GM06990 (cell line): ENCODE results near the gene RHNO1.

Experiments used
- DNase-seq: peaks from one replicate; pipeline ENCODE4 v3.0.0-alpha.2; 2011; ENCODE audit not compliant: insufficient read length; ENCODE audit errors: extremely low read depth
- H3K27me3 ChIP-seq: replicated peaks from 2 replicates; pipeline ENCODE4 v1.6.0; 2011; ENCODE audit warnings: low read length; ENCODE audit not compliant: control insufficient read depth, insufficient read depth
- H3K36me3 ChIP-seq: 2 replicates; pipeline ENCODE4 v1.5.1; 2011; ENCODE audit warnings: low read length; ENCODE audit not compliant: control insufficient read depth, insufficient read depth
- H3K4me3 ChIP-seq: replicated peaks from 2 replicates; pipeline ENCODE4 v1.5.1; 2011; ENCODE audit warnings: low read depth, mild to moderate bottlenecking, control low read depth, low read length
- TF ChIP-seq, protein P1 (sequence below): IDR thresholded peaks from 2 replicates; pipeline ENCODE4 v1.5.1; 2011; ENCODE audit warnings: low read length, control low read depth, mild to moderate bottlenecking, inconsistent platforms; ENCODE audit not compliant: insufficient read depth, poor library complexity, severe bottlenecking

RHNO1 gene

DNA sequence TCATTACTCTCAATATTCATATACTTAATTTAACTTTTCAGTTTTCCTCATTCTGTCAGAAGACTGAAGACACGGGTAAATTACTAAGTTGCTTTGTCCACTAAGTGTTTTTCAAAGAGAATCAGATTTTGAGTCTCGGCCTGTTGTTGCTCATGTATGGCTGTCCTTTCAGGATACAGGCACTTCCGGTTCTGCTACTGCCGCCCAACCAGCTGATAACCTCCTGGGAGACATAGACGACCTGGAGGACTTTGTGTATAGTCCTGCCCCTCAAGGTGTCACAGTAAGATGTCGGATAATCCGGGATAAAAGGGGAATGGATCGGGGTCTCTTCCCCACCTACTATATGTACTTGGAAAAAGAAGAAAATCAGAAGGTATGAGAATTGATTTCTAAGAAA, 53.8 kb downstream of the RHNO1 start:
- Histone ChIP-seq H3K36me3 (no peaks in the 10 kb centered on the region; the same call in 1 of the 2 replicates), H3K27me3 (no peaks in the 10 kb centered on the region), H3K4me3 (no peak overlapping the region)
- DNase-seq: no peak
- TF ChIP-seq, protein P1, sequence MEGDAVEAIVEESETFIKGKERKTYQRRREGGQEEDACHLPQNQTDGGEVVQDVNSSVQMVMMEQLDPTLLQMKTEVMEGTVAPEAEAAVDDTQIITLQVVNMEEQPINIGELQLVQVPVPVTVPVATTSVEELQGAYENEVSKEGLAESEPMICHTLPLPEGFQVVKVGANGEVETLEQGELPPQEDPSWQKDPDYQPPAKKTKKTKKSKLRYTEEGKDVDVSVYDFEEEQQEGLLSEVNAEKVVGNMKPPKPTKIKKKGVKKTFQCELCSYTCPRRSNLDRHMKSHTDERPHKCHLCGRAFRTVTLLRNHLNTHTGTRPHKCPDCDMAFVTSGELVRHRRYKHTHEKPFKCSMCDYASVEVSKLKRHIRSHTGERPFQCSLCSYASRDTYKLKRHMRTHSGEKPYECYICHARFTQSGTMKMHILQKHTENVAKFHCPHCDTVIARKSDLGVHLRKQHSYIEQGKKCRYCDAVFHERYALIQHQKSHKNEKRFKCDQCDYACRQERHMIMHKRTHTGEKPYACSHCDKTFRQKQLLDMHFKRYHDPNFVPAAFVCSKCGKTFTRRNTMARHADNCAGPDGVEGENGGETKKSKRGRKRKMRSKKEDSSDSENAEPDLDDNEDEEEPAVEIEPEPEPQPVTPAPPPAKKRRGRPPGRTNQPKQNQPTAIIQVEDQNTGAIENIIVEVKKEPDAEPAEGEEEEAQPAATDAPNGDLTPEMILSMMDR: no peak

DNA sequence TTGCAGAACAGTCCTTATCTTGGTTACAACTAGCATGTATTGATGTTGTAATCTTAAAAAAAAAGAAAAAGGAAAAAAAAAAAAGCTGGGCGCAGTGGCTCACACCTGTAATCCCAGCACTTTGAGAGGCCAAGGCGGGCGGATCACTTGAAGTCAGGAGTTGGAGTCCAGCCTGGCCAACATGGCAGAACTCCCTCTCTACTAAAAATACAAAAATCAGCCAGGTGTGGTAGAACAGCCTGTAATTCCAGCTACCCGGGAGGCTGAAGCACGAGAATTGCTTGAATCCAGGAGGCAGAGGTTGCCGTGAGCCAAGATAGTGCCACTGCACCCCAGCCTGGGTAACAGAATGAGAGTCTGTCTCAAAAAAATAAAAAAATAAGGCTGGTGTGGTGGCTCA, 56.6 kb downstream of the RHNO1 start:
- no peaks in the 10 kb centered on the region for H3K27me3 ChIP-seq
- H3K4me3 ChIP-seq: no peak overlapping the region
- no peaks in the 10 kb centered on the region for H3K36me3 ChIP-seq
- TF ChIP-seq, protein P1: no peak
- no peak for DNase-seq

DNA sequence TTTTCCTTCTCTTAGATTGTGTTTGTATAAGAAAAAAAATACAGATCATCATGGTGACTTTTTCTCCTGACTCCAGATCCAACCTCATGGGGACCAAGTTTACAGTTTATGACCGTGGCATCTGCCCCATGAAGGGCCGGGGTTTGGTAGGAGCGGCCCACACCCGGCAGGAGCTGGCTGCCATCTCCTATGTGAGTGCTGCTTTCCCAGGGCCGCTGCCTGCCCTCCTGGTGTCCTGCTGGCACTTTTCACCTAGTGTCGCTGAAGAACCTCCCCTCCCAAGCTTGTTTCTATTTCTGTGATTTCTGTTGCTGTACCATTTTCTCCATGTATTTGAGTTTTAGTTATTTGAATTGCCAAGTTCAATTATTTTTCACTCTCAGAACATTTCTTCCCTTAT, 57.3 kb downstream of the RHNO1 start:
- TF ChIP-seq, protein P1: no peak
- Histone ChIP-seq H3K27me3 (no peaks in the 10 kb centered on the region), H3K36me3 (no peaks in the 10 kb centered on the region; the same call in 1 of the 2 replicates), H3K4me3 (no peak overlapping the region)
- no peak for DNase-seq

DNA sequence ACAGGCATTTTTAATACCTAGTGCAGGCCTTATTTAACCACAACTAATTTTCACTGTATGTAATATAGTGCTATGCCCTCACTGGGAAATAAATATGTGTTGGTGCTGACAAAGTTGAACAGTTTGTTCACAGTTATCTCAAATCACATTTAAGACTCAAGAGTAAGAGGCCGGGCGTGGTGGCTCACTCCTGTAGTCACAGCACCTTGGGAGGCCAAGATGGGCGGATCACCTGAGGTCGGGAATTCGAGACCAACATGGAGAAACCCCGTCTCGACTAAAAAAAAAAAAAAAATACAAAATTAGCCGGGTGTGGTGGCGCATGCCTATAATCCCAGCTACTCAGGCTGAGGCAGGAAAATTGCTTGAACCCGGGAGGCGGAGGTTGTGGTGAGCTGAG, 59.3 kb downstream of the RHNO1 start:
- no peaks in the 10 kb centered on the region for H3K27me3 ChIP-seq
- H3K4me3 ChIP-seq: no peak overlapping the region
- TF ChIP-seq, protein P1: no peak
- DNase-seq: no peak
- peaks cover 2% of the 10 kb centered on the region for H3K36me3 ChIP-seq

DNA sequence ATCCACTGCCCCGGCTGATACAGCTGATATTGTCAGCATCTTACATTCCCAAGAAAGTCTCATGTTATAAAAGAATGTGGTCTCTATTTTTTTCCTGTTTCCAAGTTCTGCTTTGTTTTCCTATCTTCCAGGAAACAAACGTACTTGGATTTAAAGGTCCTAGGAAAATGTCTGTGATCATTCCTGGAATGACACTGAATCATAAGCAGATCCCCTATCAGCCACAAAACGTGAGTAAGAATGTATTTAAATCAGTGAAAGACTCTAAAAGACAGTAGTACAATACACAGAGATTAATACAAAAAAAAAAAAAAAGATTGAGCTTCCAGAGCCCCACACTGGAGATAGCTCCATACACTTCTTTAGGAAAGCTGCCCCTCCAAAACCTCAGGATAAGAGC, 60.5 kb downstream of the RHNO1 start:
- Histone ChIP-seq H3K36me3 (peaks cover 2% of the 10 kb centered on the region), H3K4me3 (no peak overlapping the region)

More for the DNA sequence above, 60.5 kb downstream of the RHNO1 start:
- DNase-seq: no peak
- H3K27me3 ChIP-seq: no peaks in the 10 kb centered on the region
- TF ChIP-seq, protein P1: no peak
